Islet precursor cell (in vitro differentiated cells): ENCODE data around the gene C21orf58.

Experiments
- DNase-seq: peaks from one replicate; pipeline ENCODE4 v3.0.0-alpha.2; 2018

C21orf58 gene

GRCh38 chr21:46291561-46291960 is 32.1 kb downstream of the C21orf58 start:
- no peak for DNase-seq

- no peak for DNase-seq
These were observed 34.0 kb downstream of the C21orf58 start for GRCh38 chr21:46289655-46290179.

- no peak for DNase-seq
These were observed 36.1 kb downstream of the C21orf58 start for GRCh38 chr21:46287541-46287940.

- no peak for DNase-seq
These were observed 37.0 kb downstream of the C21orf58 start for GRCh38 chr21:46286648-46287002.

- DNase-seq: peak; percentile 96
These were observed 37.7 kb downstream of the C21orf58 start, which contains the start of gene YBEY for GRCh38 chr21:46285761-46286647. YBEY (plus strand) TSS chr21:46286342; CDS start chr21:46286914, 572 bp downstream.

- no peak for DNase-seq
These were observed 38.4 kb downstream of the C21orf58 start, which contains the start of gene MCM3AP for GRCh38 chr21:46285206-46285661. MCM3AP (minus strand) TSS chr21:46285611; CDS start chr21:46285286, 325 bp downstream.

- DNase-seq: no peak
These were observed 38.9 kb downstream of the C21orf58 start for GRCh38 chr21:46284733-46285132.

- no peak for DNase-seq
These were observed 39.5 kb downstream of the C21orf58 start for GRCh38 chr21:46284077-46284644.

GRCh38 chr21:46274797-46275390 is 48.8 kb downstream of the C21orf58 start:
- DNase-seq: no peak

- DNase-seq: no peak
These were observed 50.3 kb downstream of the C21orf58 start for GRCh38 chr21:46273341-46273740.

GRCh38 chr21:46269466-46269865 is 54.2 kb downstream of the C21orf58 start:
- DNase-seq: no peak

- DNase-seq: no peak
These were observed 55.3 kb downstream of the C21orf58 start for GRCh38 chr21:46268371-46268770.

GRCh38 chr21:46266946-46267345 is 56.7 kb downstream of the C21orf58 start:
- no peak for DNase-seq

- DNase-seq: no peak
These were observed 57.7 kb downstream of the C21orf58 start for GRCh38 chr21:46265736-46266525.

GRCh38 chr21:46264690-46265144 is 59.0 kb downstream of the C21orf58 start:
- DNase-seq: no peak

GRCh38 chr21:46264046-46264689 is 59.5 kb downstream of the C21orf58 start:
- no peak for DNase-seq

GRCh38 chr21:46256501-46256994 is 67.1 kb downstream of the C21orf58 start:
- no peak for DNase-seq

GRCh38 chr21:46255758-46256337 is 67.8 kb downstream of the C21orf58 start:
- DNase-seq: no peak

GRCh38 chr21:46255166-46255565 is 68.5 kb downstream of the C21orf58 start:
- no peak for DNase-seq

- DNase-seq: no peak
These were observed 69.3 kb downstream of the C21orf58 start for GRCh38 chr21:46254208-46254975.
